HK-2 (cell line): ENCODE data around the gene RIC3.
"Not testable (repeated sequence)": the region's sequence is repeated elsewhere in the genome, so short reads cannot be mapped to it uniquely, and the experiment has no call there.

Experiments used
- DNase-seq: peaks from one replicate; pipeline ENCODE4 v3.0.0-alpha.2; 2018; ENCODE audit not compliant: unreplicated experiment

The RIC3 gene

GRCh38 chr11:8190431-8190830 is 21.6 kb upstream of the RIC3 start:
- no peak for DNase-seq

GRCh38 chr11:8186429-8186828 is 17.6 kb upstream of the RIC3 start:
- DNase-seq, result no peak

GRCh38 chr11:8183111-8183510 is 14.3 kb upstream of the RIC3 start:
- no peak for DNase-seq

GRCh38 chr11:8180469-8180868 is 11.6 kb upstream of the RIC3 start:
- DNase-seq, result no peak

GRCh38 chr11:8178297-8178696 is 9.5 kb upstream of the RIC3 start:
- DNase-seq, result no peak

- DNase-seq, result no peak
Observed at GRCh38 chr11:8177136-8177535, 8.3 kb upstream of the RIC3 start.

- DNase-seq, result no peak
Observed at GRCh38 chr11:8167796-8168195, 1.0 kb downstream of the RIC3 start.

GRCh38 chr11:8164746-8165145 is 4.1 kb downstream of the RIC3 start:
- no peak for DNase-seq

GRCh38 chr11:8161627-8162304 is 7.1 kb downstream of the RIC3 start:
- not testable (repeated sequence) for DNase-seq

GRCh38 chr11:8156877-8157276 is 11.9 kb downstream of the RIC3 start:
- no peak for DNase-seq

GRCh38 chr11:8149726-8150125 is 19.1 kb downstream of the RIC3 start:
- no peak for DNase-seq

- DNase-seq, result no peak
Observed at GRCh38 chr11:8138526-8138925, 30.3 kb downstream of the RIC3 start.

GRCh38 chr11:8127447-8127846 is 41.4 kb downstream of the RIC3 start:
- no peak for DNase-seq

GRCh38 chr11:8126649-8127289 is 42.1 kb downstream of the RIC3 start:
- no peak for DNase-seq

GRCh38 chr11:8122173-8122764 is 46.6 kb downstream of the RIC3 start:
- no peak for DNase-seq

GRCh38 chr11:8111636-8112035 is 57.2 kb downstream of the RIC3 start:
- no peak for DNase-seq

- DNase-seq, result no peak
Observed at GRCh38 chr11:8110396-8110795, 58.4 kb downstream of the RIC3 start.

- DNase-seq, result no peak
Observed at GRCh38 chr11:8109675-8110074, 59.1 kb downstream of the RIC3 start.

GRCh38 chr11:8108421-8108820 is 60.4 kb downstream of the RIC3 start:
- DNase-seq, result no peak

- no peak for DNase-seq
Observed at GRCh38 chr11:8107642-8108041, 61.2 kb downstream of the RIC3 start.

- no peak for DNase-seq
Observed at GRCh38 chr11:8106679-8107078, 62.1 kb downstream of the RIC3 start.

GRCh38 chr11:8105666-8106065 is 63.2 kb downstream of the RIC3 start:
- no peak for DNase-seq

GRCh38 chr11:8105133-8105532 is 63.7 kb downstream of the RIC3 start:
- no peak for DNase-seq
